CD4-positive, alpha-beta T cell treated with Interleukin-15 for 1 hour (primary cell): ENCODE data around the gene B9D1.

Experiments
- DNase-seq: peaks from one replicate; pipeline ENCODE4 v3.0.0-alpha.2; 2020

B9D1 gene

GRCh38 chr17:19387921-19388521 lies 25.5 kb upstream of the B9D1 start:
- DNase-seq: no peak

GRCh38 chr17:19386974-19387920 lies 24.7 kb upstream of the B9D1 start, which contains the start of gene MFAP4:
TSS of gene MFAP4 (minus strand) at chr17:19387190. CDS start at chr17:19387155, 35 bp downstream.
- no peak for DNase-seq

- peak; percentile 79 for DNase-seq
Measured at GRCh38 chr17:19386051-19386929, 23.8 kb upstream of the B9D1 start.

GRCh38 chr17:19385521-19385983 lies 23.0 kb upstream of the B9D1 start:
- no peak for DNase-seq

GRCh38 chr17:19384723-19385391 lies 22.3 kb upstream of the B9D1 start:
- DNase-seq: peak; percentile 24

GRCh38 chr17:19383681-19384470 lies 21.4 kb upstream of the B9D1 start:
- DNase-seq: no peak

GRCh38 chr17:19382531-19383444 lies 20.3 kb upstream of the B9D1 start:
- no peak for DNase-seq

GRCh38 chr17:19381741-19382444 lies 19.4 kb upstream of the B9D1 start:
- DNase-seq: no peak

- no peak for DNase-seq
Measured at GRCh38 chr17:19381361-19381740, 18.8 kb upstream of the B9D1 start.

- DNase-seq: no peak
Measured at GRCh38 chr17:19380481-19381301, 18.2 kb upstream of the B9D1 start.

GRCh38 chr17:19379361-19380065 lies 17.0 kb upstream of the B9D1 start:
- no peak for DNase-seq

- DNase-seq: no peak
Measured at GRCh38 chr17:19378416-19379360, 16.2 kb upstream of the B9D1 start, which contains the start of gene MAPK7. TSS of gene MAPK7 (plus strand) at chr17:19378498. CDS start at chr17:19378901, 403 bp downstream.

GRCh38 chr17:19377602-19378415 lies 15.3 kb upstream of the B9D1 start:
- DNase-seq: peak; percentile 98

GRCh38 chr17:19376811-19377210 lies 14.3 kb upstream of the B9D1 start:
- DNase-seq: no peak

GRCh38 chr17:19375732-19376131 lies 13.2 kb upstream of the B9D1 start:
- no peak for DNase-seq

GRCh38 chr17:19374136-19374535 lies 11.6 kb upstream of the B9D1 start:
- DNase-seq: no peak
